CD4-positive, alpha-beta T cell treated with Interleukin-6 at 100 ng/mL for 8 hours (primary cell): ENCODE data around the gene TSHR.
"Not testable (repeated sequence)": the region's sequence is repeated elsewhere in the genome, so short reads cannot be mapped to it uniquely, and the experiment has no call there.

Source experiments
- DNase-seq: peaks from one replicate; pipeline ENCODE4 v3.0.0-alpha.2; 2020; ENCODE audit warnings: mixed read lengths, low spot score

TSHR gene

DNA sequence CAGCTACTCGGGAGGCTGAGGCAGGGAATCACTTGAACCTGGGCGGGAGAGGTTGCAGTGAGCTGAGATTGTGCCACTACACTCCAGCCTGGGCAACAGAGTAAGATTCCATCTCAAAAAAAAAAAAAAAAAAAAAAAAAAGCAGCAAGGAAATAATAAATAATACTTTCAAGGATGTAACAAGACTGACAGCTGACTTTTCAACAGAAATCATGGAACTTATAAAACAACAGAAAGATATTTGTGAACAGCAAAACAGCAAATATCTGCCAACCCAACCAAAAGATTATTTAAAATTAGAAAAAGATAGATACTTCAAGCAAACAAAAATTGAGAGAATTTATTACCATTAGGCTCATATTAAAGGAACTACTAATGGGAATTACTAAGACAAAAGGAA, 115.1 kb downstream of the TSHR start:
- DNase-seq: no peak

DNA sequence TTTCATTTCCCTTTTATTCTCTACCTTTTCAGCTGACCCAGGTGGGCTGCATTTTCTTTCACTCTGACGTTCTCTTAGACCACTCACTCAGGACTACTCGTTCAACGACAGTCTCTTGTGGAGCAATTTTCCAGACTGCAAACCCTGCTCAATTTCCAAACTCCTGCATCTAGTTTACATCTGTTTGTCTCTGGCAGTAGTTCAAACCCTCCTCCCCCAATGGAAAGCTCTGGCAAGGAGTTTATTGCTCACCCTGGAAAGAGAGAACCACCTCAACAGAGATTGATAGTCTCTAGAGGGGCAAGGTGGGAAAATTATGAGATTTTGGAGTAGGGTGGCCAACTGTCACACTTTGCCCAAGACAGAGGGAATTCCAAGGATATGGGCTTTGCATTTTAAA, 130.2 kb downstream of the TSHR start:
- DNase-seq: no peak

DNA sequence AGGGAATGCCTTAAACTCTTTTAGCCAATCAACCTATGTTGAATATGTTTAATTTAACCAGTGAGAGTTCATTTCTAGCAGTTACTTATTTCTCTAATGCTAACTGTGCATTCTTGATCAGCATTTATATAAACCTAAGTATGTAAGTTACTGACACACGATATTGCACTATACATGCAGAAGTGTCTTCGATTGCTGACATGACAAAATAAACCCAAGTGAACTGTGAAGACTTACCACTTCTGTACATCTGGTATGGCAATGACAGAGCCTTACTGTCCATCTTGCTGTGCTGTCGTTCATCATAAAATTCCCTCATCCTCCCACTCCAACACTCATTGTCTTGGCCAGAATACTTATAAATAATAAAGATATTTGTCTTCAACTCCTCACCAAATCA, 131.8 kb downstream of the TSHR start:
- no peak for DNase-seq

DNA sequence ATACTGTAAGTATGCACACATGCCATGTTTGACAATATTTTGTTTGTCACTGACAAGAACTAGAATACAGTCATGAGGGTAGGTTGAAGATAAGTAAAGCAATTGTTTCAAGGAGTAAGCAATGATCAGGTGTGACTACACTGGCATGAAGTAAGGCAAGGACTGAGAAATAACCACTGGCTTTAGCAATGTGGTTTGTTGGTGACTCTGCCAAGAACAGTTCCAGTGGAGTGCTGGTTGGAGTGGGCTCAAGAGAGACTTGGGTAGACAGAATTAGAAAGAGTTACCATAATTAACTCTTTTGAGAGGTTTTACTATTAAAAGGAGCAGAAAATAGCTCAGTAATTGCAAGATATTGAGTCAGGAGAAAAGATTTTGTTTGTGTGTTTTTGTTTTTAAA, 135.7 kb downstream of the TSHR start:
- no peak for DNase-seq

DNA sequence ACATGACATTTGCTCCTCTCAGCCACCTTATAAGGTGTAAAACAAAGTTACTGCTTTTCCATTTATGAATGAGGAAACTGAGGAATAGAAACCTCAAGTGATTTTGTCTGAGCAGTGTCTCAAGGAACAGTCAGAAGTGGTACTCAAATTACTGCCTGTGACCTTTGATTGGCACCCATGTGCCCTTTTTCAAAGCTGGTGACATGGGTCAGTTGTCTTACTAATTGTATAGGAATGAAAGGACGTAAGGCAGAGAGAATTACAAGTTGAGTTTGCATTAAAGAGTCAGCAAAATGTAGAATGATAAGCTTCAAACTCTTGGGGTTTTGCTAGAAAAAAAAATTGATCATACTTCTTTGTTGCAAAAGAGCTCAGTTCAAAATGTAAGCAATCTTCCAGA, 136.2 kb downstream of the TSHR start:
- no peak for DNase-seq

DNA sequence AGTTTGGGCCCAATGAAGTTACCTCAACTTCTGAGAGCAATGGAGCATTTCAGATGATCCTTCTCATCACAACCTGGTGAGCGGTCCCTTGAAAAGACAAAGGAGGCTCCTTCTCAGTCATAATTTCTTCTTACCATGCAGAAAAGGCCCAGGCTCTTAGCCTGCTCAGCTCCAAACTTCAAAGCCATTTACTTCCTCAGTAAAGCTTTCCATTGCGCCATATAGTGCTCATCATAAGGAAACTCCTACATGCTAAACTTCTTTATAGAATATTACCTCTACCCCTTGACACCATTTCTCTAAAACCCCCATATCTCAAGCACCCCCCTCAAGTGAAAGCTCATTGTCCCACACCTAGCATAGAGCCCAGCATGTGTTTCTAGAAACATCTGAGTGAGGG, 138.2 kb downstream of the TSHR start:
- no peak for DNase-seq

DNA sequence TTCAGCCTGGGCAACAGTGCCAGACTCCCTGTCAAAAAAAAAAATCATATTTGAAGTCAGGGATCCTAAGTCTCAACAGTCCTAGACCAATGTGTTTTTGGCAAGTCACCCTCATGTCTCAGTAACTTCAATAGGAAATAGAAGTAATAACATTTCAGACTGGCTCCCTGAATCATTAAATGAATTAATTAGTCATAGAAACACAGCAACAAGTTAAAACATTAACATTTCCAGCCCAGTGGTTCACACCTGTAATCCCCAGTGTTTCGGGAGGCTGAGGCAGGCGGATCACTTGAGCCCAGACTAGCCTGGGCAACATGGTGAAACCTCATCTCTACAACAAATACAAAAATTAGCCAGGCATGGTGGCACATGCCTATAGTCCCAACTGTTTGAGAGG, 140.1 kb downstream of the TSHR start:
- no peak for DNase-seq

DNA sequence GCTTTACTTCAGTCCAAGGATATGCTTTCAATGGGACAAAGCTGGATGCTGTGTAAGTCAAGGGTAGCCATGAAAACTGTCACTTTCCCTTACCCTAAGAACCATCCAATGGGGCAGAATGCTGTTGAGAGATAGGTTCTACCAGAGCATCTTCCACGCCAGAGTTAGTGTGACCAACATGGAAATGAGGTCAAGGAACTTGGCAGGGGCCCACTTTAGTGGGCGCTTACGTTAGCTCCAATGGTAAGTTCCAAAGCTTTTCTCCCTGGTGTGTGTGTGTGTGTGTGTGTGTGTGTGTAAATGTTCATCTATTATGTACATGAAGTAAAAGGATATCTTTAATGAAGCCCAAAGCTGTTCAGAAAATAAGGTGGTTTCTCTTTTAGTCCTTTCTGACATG, 141.2 kb downstream of the TSHR start:
- DNase-seq: no peak

DNA sequence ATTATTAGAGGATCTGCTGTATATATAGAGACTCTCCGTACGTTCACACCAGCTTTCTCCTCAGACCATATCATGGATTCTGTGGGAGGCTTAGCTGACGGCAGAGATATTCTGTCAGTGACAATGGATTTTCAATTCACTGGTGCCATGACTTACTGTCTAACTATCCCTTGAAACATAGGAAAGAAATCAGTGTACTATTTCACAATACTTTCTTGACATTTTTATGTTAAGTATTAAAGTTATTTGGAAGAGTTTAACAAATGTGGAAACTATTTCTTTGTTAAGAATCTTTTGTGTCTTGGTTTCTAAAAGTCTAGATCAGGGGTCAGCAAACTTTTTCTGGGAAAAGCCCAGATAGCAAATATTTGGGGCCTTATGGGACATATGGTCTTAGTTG, 146.8 kb downstream of the TSHR start:
- no peak for DNase-seq

DNA sequence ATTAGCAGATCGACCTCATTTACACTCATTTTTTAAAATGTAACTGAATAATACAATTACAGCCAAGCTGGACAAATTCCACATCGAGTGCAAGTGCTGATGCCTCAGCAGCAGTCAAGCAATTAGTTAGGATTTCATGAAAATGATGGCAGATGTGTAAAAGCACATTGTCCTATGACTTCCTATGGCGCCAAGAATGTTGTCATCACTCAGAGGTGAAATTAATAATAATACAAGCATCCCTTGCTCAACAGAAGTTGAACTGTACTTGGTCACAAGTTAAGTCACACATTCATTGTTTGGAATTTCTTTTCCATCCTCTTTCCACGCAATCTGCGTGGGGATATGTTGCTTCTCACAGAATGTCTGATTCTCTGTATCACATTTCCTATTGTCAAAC, 148.0 kb downstream of the TSHR start:
- no peak for DNase-seq

DNA sequence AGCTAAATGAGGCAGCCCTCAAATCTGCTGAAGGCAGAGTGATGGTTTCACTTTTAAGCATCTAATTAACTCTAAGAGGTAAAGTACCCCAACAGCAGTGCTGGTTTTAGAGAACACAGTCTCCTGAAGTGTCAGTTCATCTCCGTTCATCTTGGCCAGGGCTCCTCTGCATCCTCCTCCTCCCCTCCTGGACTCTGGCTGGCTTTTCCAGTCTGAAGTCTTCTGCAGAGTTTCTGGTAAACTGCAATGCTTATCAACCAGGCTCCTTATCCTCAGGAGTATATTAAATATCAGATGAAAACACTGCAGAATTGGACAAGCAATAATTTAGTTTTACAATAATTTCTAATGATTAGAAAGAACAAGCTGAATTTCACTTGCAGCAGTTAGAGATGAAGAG, 150.0 kb downstream of the TSHR start:
- DNase-seq: no peak

DNA sequence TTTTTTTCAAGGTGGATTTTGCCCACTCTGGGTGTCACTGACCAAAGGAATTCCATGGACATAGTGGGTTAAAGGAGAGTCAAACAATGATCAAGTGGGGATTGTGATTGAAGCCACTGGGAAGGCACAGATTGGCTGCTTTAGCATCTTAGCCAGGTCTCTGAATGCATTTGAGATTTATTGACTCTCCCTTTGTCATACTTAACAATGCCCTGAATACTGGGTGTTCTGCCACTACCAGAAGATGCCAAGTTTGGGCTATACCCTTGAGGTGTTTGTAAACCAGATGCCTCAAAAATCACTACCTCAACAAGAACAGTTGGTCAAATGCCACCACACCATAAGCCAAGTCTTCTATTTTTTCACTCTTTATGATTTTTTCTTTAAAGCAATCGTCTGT, 150.5 kb downstream of the TSHR start:
- DNase-seq: no peak

DNA sequence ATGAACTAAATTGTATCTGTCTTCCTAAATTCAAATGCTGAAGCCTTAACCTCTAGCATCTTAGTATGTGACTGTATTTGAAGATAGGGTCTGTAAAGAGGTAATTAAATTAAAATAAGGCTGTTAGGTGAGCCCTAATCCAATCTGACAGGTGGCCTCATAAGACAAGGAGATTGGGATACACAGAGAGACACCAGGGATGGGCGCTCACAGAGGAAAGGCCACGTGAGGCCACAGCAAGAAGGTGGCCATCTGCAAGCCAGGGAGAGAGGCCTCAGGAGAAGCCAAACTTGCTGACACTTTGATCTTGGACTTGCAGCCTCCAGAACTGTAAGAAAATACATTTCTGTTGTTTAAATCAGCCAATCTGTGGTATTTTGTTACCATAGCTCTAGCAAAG, 154.8 kb downstream of the TSHR start:
- no peak for DNase-seq

DNA sequence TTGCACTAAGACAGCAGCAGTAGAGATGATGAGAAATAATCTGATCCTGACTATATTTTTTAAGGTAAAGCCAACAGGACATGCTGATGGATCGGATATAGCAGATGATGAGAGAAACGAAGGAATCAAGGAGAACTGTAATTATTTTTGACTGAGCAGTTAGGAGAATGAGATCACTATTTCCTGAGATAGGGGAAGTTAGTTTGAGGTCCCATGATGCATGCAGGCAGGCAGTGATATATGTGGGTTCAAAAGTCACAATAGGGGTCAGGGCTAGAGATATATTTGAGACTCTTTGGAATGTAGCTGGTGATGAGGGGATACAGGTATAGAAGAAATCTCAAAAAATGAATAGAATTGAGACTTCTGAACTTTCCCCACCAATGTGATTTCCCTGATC, 157.8 kb downstream of the TSHR start:
- DNase-seq: no peak

DNA sequence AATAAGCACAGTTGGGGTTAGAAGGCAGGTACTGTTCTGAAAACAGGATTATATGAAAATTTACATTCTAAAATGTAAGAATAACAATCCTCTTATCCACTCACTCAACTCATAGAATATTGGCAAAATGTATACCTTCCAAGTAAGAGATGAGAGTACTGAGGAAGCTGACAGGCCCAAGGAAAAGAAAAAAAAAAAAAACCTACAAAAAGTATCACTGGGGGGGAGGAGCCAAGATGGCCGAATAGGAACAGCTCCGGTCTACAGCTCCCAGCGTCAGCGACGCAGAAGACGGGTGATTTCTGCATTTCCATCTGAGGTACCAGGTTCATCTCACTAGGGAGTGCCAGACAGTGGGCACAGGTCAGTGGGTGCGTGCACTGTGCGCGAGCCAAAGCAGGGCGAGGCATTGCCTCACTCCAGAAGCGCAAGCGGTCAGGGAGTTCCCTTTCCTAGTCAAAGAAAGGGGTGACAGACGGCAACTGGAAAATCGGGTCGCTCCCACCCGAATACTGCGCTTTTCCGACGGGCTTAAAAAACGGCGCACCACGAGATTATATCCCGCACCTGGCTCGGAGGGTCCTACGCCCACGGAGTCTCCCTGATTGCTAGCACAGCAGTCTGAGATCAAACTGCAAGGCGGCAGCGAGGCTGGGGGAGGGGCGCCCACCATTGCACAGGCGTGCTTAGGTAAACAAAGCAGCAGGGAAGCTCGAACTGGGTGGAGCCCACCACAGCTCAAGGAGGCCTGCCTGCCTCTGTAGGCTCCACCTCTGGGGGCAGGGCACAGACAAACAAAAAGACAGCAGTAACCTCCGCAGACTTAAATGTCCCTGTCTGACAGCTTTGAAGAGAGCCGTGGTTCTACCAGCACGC, 158.8 kb downstream of the TSHR start:
- DNase-seq: not testable (repeated sequence)

DNA sequence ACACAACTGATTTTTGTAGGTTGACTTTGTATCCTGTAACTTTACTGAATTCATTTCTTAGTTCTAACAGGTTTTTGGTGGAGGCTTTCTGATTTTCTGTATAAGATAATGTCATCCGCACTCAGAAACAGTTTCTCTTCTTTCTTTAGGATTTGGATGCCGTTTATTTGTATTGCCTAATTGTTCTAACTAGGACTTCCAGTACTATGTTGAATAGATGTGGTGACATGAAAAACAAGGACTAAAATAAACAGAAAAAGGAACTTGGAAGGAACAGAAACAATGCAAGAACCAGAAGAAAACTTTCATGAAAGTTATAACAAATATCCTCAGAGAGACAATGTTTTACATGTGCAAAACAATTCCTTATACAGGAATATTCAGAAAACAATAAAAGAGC, 165.1 kb downstream of the TSHR start:
- DNase-seq: no peak

DNA sequence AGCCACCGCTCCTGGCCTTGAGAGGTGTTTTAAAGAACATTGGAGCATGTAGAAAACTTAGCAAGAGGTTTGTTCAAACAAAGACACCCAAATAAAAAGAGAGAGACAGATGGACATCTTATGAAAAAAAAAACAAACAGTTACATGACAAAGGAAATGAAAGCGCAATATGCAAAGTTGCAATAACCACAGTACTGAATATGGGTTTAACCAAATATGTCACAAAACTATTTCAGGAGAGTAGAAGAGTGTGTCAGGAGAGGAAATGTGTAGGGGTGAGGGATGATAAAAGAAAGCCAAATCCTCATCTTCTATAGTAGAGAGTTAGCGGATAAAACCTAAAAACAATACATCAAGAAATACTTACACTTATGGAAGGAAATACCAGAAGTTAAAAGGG, 166.9 kb downstream of the TSHR start:
- no peak for DNase-seq

DNA sequence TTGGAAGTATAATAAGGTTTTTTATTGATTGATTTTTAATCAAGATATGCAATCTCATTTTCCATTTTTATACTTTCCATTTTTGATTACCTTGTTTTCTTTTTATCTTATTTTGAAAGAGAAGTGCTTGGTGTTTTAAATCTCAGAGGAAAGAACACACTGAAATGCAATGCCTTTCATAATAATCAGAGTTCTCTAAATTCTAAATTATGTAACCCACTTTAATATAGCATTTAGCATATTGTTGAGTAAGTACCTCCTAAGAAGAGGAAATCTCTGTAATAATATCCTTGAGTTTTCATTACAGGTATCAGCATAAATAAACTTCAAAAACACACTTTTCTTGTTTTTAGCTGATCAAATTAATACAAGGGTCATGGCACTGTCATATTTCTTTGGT, 168.4 kb downstream of the TSHR start:
- DNase-seq: no peak

DNA sequence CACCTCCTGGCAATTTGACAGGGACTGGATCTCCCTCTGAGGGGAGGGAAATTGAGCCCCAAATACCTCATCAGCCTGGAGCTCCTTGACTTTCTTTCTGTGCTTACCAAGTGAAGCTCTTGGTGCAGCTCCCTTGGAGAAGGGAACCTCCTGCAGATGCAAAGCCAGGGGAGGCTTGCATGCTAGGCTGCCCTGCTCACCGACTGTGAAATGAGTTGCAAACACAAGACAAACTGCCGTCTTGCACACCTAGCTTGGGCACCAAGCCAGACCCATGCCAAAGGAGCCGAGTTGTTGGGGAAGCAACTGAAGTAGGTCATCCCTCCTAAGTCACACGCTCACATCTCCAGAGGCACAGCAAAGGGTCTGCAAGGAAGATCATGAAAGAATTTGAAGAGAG, 170.1 kb downstream of the TSHR start:
- DNase-seq: no peak

DNA sequence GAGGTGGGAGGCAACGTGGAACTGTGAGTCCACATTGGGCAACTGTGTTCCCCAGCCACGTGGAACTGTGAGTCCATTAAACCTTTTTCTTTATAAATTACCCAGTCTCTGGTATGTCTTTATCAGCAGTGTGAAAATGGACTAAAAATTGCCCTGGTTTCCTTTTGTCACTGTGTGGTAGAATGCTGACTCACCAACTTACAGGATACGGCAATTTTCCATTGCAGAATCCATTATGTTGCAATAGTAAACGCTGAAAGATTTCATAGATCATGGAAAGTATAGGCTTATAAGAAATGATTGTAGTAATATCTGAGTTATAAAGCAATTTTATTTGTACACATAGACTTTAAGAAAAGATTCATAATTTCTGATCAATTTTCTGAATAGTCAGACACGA, 172.4 kb downstream of the TSHR start:
- no peak for DNase-seq

DNA sequence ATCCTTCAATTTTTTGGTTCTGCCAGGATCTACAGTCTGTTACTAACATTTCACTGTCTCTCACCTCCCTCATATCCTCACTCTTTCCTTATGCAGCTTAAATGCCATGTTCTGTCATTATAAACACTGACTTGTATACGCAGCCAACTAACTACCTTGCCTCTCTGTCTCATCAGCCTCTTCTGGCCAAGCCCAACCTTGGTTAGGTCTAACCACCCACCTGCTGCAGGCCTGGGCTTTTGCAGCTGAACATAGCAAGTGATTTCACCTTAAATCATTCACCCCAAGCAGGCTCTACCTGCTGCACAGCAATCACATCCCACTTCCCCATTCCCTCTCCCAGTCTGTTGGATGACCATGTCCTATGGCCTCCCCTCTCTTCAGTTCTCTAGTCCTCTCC, 173.8 kb downstream of the TSHR start:
- DNase-seq: no peak

DNA sequence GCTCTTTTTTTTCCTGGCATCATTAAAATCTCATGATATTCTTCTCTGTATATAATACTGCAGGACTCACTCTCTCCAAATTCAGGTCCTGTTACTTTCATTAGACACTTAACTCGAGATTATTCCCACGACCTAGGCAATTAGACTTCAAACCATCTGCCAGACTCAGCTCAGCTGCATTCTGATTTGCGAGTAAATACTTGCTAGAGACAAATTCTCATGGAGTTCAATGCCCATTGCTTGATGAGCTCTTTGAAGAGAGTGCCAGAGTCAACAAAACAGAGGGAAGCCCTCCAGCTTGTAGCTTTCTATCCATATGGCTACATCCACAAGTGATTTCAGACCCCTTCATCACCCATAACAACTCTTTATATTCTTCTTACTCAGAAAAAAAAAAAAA, 177.0 kb downstream of the TSHR start:
- no peak for DNase-seq

DNA sequence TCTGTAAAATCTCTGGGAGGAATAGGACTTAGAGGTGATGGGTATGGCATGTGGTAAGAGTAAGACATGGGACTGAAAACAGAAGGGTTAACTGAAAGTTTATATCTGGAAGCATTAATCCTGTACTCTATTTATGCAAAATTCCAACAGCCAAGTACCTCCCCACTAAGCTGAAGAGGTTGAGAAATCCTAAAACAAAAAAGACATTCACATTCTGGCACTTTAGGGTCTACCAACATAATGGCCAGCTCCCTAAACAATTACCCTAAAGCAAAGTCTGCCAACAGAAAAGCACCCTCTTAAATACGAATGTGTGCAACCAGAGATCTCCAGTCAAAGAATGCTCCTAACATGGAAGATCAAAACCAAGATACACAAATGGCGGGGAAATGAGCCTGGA, 178.0 kb downstream of the TSHR start:
- DNase-seq: no peak

DNA sequence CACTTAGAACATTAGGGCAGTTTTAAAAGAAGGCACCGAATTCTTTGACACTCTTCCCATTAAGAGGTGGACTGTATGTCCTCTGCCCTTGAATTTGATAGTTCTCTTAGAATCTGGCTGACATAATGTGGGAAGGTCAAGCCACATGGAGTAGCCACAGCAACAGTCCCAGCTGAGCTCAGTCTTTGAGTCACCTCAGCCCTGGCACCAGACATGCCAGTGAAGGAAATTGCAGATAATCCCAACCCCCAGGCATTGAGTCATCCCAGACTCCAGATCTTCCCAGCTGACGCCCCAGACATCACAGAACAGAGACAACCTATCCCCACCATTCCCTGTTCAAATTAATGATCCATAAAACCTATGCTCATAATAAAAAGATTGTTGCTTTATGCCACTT, 181.9 kb downstream of the TSHR start:
- DNase-seq: no peak

DNA sequence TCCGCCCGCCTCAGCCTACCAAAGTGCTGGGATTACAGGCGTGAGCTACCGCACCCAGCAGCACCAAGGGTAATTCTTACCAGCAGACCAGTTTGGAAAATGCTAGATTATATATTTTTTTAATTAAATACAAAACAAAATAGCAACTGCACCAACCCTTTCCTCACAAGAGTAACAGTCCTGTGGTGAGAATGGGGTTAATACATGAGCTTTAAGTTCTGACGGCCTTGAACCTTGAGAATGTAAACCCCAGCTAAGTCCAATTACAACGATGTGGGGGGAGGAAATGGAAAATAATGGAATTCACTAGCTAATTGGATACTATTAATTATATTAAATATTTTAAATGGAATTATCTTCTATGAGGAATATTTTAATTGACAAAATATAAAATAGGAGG, 183.0 kb downstream of the TSHR start:
- DNase-seq: no peak
